GM03348 (cell line): ENCODE data around the gene KLHL13.
"Not testable (repeated sequence)": the region's sequence is repeated elsewhere in the genome, so short reads cannot be mapped to it uniquely, and the experiment has no call there.

Experiments used
- DNase-seq: peaks from one replicate; pipeline ENCODE4 v3.0.0; 2012; ENCODE audit warnings: low spot score

The KLHL13 gene

GRCh38 chrX:118116713-118117550 lies at the start of gene KLHL13:
Gene KLHL13, minus strand, starts transcription at chrX:118116810. Its CDS starts 88,337 bp downstream, at chrX:118028473.
- DNase-seq, result peak; percentile 67

GRCh38 chrX:118164138-118164537 lies 47.5 kb upstream of the KLHL13 start:
- DNase-seq, result no peak

- DNase-seq, result no peak
Measured at GRCh38 chrX:118156953-118157608, 40.5 kb upstream of the KLHL13 start.

GRCh38 chrX:118156254-118156952 lies 39.8 kb upstream of the KLHL13 start:
- DNase-seq, result no peak

GRCh38 chrX:118153270-118153669 lies 36.7 kb upstream of the KLHL13 start:
- no peak for DNase-seq

- no peak for DNase-seq
Measured at GRCh38 chrX:118152721-118153120, 36.1 kb upstream of the KLHL13 start.

GRCh38 chrX:118148737-118149136 lies 32.1 kb upstream of the KLHL13 start:
- no peak for DNase-seq

GRCh38 chrX:118147771-118148170 lies 31.2 kb upstream of the KLHL13 start:
- not testable (repeated sequence) for DNase-seq

- no peak for DNase-seq
Measured at GRCh38 chrX:118143578-118143977, 27.0 kb upstream of the KLHL13 start.

GRCh38 chrX:118131336-118131735 lies 14.7 kb upstream of the KLHL13 start:
- DNase-seq, result no peak

GRCh38 chrX:118129681-118130080 lies 13.1 kb upstream of the KLHL13 start:
- DNase-seq, result no peak

GRCh38 chrX:118128724-118129123 lies 12.1 kb upstream of the KLHL13 start:
- no peak for DNase-seq

GRCh38 chrX:118126286-118126685 lies 9.7 kb upstream of the KLHL13 start:
- DNase-seq, result no peak

GRCh38 chrX:118124243-118124642 lies 7.6 kb upstream of the KLHL13 start:
- not testable (repeated sequence) for DNase-seq

- no peak for DNase-seq
Measured at GRCh38 chrX:118117741-118118140, 1.1 kb upstream of the KLHL13 start.

GRCh38 chrX:118115953-118116712 lies 477 bp downstream of the KLHL13 start:
- DNase-seq, result peak; percentile 19

GRCh38 chrX:118114971-118115370 lies 1.6 kb downstream of the KLHL13 start:
- no peak for DNase-seq

GRCh38 chrX:118109065-118109464 lies 7.5 kb downstream of the KLHL13 start:
- no peak for DNase-seq

- no peak for DNase-seq
Measured at GRCh38 chrX:118108304-118108703, 8.3 kb downstream of the KLHL13 start.

GRCh38 chrX:118100091-118100490 lies 16.5 kb downstream of the KLHL13 start:
- no peak for DNase-seq

- DNase-seq, result no peak
Measured at GRCh38 chrX:118088084-118088483, 28.5 kb downstream of the KLHL13 start.

- DNase-seq, result no peak
Measured at GRCh38 chrX:118074196-118074595, 42.4 kb downstream of the KLHL13 start.
